Hematopoietic multipotent progenitor cell treated with erythropoietin and hydrocortisone succinate and interleukin-3 and kit ligand, for 15 days (in vitro differentiated cells): ENCODE measurements around the gene SHISA6.

ENCODE experiments used
- DNase-seq: peaks from one replicate; pipeline ENCODE4 v3.0.0-alpha.2; 2015; ENCODE audit warnings: low spot score

Gene SHISA6

GRCh38 chr17:11240841-11241610 is at the start of gene SHISA6:
SHISA6 (plus strand) TSS chr17:11241213.
- DNase-seq, result no peak

GRCh38 chr17:11195801-11196200 is 45.2 kb upstream of the SHISA6 start:
- no peak for DNase-seq

- DNase-seq, result no peak
These were observed 36.0 kb upstream of the SHISA6 start for GRCh38 chr17:11204991-11205390.

GRCh38 chr17:11205659-11206058 is 35.4 kb upstream of the SHISA6 start:
- no peak for DNase-seq

GRCh38 chr17:11209906-11210305 is 31.1 kb upstream of the SHISA6 start:
- DNase-seq, result no peak

GRCh38 chr17:11212792-11213191 is 28.2 kb upstream of the SHISA6 start:
- no peak for DNase-seq

- DNase-seq, result no peak
These were observed 24.0 kb upstream of the SHISA6 start for GRCh38 chr17:11216976-11217375.

- DNase-seq, result no peak
These were observed 19.8 kb upstream of the SHISA6 start for GRCh38 chr17:11221196-11221595.

- DNase-seq, result no peak
These were observed 19.3 kb upstream of the SHISA6 start for GRCh38 chr17:11221721-11222120.

- no peak for DNase-seq
These were observed 2.3 kb upstream of the SHISA6 start for GRCh38 chr17:11238705-11239104.

- no peak for DNase-seq
These were observed 1.5 kb upstream of the SHISA6 start for GRCh38 chr17:11239379-11239970.

GRCh38 chr17:11240041-11240840 is 772 bp upstream of the SHISA6 start:
- DNase-seq, result no peak

GRCh38 chr17:11241611-11242226 is 706 bp downstream of the SHISA6 start:
- DNase-seq, result no peak

- no peak for DNase-seq
These were observed 1.4 kb downstream of the SHISA6 start for GRCh38 chr17:11242411-11242810.

GRCh38 chr17:11244776-11245175 is 3.8 kb downstream of the SHISA6 start:
- DNase-seq, result no peak

GRCh38 chr17:11245187-11245586 is 4.2 kb downstream of the SHISA6 start:
- no peak for DNase-seq

- DNase-seq, result no peak
These were observed 4.8 kb downstream of the SHISA6 start for GRCh38 chr17:11245791-11246190.

GRCh38 chr17:11250161-11250560 is 9.1 kb downstream of the SHISA6 start:
- DNase-seq, result no peak

GRCh38 chr17:11251561-11252107 is 10.6 kb downstream of the SHISA6 start:
- DNase-seq, result no peak

GRCh38 chr17:11252146-11252545 is 11.1 kb downstream of the SHISA6 start:
- no peak for DNase-seq

GRCh38 chr17:11256877-11257276 is 15.9 kb downstream of the SHISA6 start:
- no peak for DNase-seq

GRCh38 chr17:11264183-11264871 is 23.3 kb downstream of the SHISA6 start:
- DNase-seq, result peak; percentile 3
